Measurements from ENCODE around the gene PSMA1. TPM values are rescaled to one million over a fixed set of nuclear protein-coding genes. Genes with fewer than 3 reads are reported as not detected.

Gene PSMA1
- total and polyA plus RNA-seq, 2 experiments from 2014 or later = 159 to 303 TPM

DNA sequence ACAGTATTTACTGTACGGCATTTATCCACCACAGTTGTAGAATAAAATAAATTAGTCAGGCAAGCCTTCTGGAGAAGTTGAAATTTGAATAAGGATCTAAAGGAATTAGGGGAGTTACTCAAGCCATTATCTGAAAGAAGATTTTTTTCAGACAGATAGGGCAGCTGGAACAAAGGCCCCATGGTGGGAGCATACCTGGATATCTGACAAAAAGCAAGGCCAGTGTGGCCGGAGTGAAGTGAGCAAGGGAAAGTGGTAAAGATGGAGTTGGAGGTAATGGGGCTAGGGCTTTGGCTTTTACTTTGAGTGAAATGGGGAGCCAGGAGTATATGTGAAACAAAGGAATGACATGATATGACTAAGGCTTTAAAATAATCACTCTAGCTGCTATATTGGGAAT is 45.7 kb upstream of the PSMA1 start:
- no peaks in the 10 kb centered on the region for H3K4me1 ChIP-seq (ENCODE audit: insufficient read depth)
- no peaks in the 10 kb centered on the region for H3F3A ChIP-seq (ENCODE audit: insufficient read depth)
- no peak overlapping the region for H3K27ac ChIP-seq
- H3K27me3 ChIP-seq (replicated peaks; ENCODE audit: insufficient read depth) = no peaks in the 10 kb centered on the region
- in situ Hi-C loops (cut with MboI) = no loop called here
- whole genome bisulfite sequencing, 2 experiments (ENCODE audit: low coverage in 1 of 2, low lambda C conversion rate in 2 of 2, missing lambda C conversion rate in 2 of 2) = 45 to 54% methylated on average over 2 of the region's 2 CpGs
- H4K20me1 ChIP-seq (ENCODE audit: insufficient read depth) = no peaks in the 10 kb centered on the region
- no peak for DNase-seq
- no peak overlapping the region for H3K4me2 ChIP-seq (ENCODE audit: unreplicated experiment)
- no peak overlapping the region for H3K4me3 ChIP-seq
- no peaks in the 10 kb centered on the region for H3K36me3 ChIP-seq (ENCODE audit: low read depth)
- no peaks in the 10 kb centered on the region for H3K9me3 ChIP-seq (ENCODE audit: low read depth)
- H3K79me2 ChIP-seq (ENCODE audit: insufficient read depth) = no peaks in the 10 kb centered on the region
- TF ChIP-seq EZH2phosphoT487 (IDR thresholded peaks at IDR 0.05; ENCODE audit: insufficient read depth, low read depth) (no peak), EZH2 (IDR thresholded peaks at IDR 0.05; ENCODE audit: insufficient read depth, poor library complexity, severe bottlenecking) (no peak)
- no peak overlapping the region for H3K9ac ChIP-seq
- no peak overlapping the region for H2AFZ ChIP-seq
- H3K9me2 ChIP-seq (ENCODE audit: insufficient read depth) = no peaks in the 10 kb centered on the region

DNA sequence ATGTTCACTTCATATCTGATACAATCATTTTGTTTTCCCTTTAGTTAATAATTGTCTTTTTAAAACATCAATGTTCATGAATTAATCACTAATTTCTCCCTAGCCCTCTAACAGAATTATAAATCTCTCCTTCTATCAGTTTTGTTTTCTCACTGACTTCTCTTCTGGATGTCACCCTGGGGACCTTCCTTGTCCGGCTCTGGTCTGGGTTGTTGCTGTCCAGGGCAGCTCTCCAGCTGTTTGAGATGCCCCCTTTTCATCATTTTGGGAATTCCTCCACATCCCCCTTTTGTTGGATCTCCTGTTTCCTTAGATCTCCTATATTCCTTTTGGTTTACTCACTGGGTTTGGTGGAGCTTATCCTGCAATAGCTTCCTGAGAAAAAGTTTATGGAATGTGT is 35.6 kb upstream of the PSMA1 start:
- peaks cover 7% of the 10 kb centered on the region; the same call in 1 of the 2 replicates for H3K27me3 ChIP-seq (replicated peaks; ENCODE audit: insufficient read depth)
- no peaks in the 10 kb centered on the region for H3F3A ChIP-seq (ENCODE audit: insufficient read depth)
- whole genome bisulfite sequencing, 2 experiments (ENCODE audit: low coverage in 1 of 2, low lambda C conversion rate in 2 of 2, missing lambda C conversion rate in 2 of 2) = 25 to 32% methylated on average over 1 of the region's 1 CpG
- no peak overlapping the region for H3K4me3 ChIP-seq
- H3K4me2 ChIP-seq (ENCODE audit: unreplicated experiment) = no peak overlapping the region
- H3K9ac ChIP-seq = no peak overlapping the region
- H3K36me3 ChIP-seq (ENCODE audit: low read depth) = no peaks in the 10 kb centered on the region
- no peak overlapping the region for H3K27ac ChIP-seq
- no peaks in the 10 kb centered on the region for H3K9me3 ChIP-seq (ENCODE audit: low read depth)
- no peak overlapping the region for H2AFZ ChIP-seq
- in situ Hi-C loops (cut with MboI) = no loop called here
- H4K20me1 ChIP-seq (ENCODE audit: insufficient read depth) = no peaks in the 10 kb centered on the region
- DNase-seq = no peak
- H3K79me2 ChIP-seq (ENCODE audit: insufficient read depth) = no peaks in the 10 kb centered on the region
- H3K9me2 ChIP-seq (ENCODE audit: insufficient read depth) = no peaks in the 10 kb centered on the region
- H3K4me1 ChIP-seq (ENCODE audit: insufficient read depth) = no peaks in the 10 kb centered on the region
- TF ChIP-seq EZH2phosphoT487 (IDR thresholded peaks at IDR 0.05; ENCODE audit: insufficient read depth, low read depth) (no peak), EZH2 (IDR thresholded peaks at IDR 0.05; ENCODE audit: insufficient read depth, poor library complexity, severe bottlenecking) (no peak)

DNA sequence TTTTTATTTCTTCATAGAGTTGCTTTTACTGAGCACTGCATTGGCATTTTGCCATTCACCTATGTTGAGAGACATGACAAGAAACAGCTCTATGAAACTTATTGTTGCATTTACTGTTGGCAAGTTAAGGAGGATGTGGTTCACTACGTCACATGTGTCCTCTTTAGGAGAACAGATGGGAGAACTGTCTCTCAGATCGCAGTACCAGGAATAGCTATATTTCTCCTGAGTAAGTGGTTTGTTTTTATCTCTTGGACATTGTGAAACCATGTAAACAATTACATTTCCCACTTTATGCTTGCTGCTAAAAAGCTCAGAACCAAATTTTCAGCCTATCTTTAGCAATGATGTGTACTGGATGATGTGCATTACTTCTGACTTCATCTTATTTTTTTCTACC is 34.8 kb upstream of the PSMA1 start:
- in situ Hi-C loops (cut with MboI) = no loop called here
- H3K4me1 ChIP-seq (ENCODE audit: insufficient read depth) = no peaks in the 10 kb centered on the region
- H4K20me1 ChIP-seq (ENCODE audit: insufficient read depth) = no peaks in the 10 kb centered on the region
- no peak for DNase-seq
- no peak overlapping the region for H3K4me2 ChIP-seq (ENCODE audit: unreplicated experiment)
- no peak for TF ChIP-seq EZH2 (IDR thresholded peaks at IDR 0.05; ENCODE audit: insufficient read depth, poor library complexity, severe bottlenecking)
- TF ChIP-seq EZH2phosphoT487 (IDR thresholded peaks at IDR 0.05; ENCODE audit: insufficient read depth, low read depth) = no peak
- peaks cover 7% of the 10 kb centered on the region; the same call in 1 of the 2 replicates for H3K27me3 ChIP-seq (replicated peaks; ENCODE audit: insufficient read depth)
- no peak overlapping the region for H3K9ac ChIP-seq
- no peaks in the 10 kb centered on the region for H3F3A ChIP-seq (ENCODE audit: insufficient read depth)
- no peaks in the 10 kb centered on the region for H3K36me3 ChIP-seq (ENCODE audit: low read depth)
- no peaks in the 10 kb centered on the region for H3K9me3 ChIP-seq (ENCODE audit: low read depth)
- H3K79me2 ChIP-seq (ENCODE audit: insufficient read depth) = no peaks in the 10 kb centered on the region
- no peak overlapping the region for H3K27ac ChIP-seq
- no peak overlapping the region for H3K4me3 ChIP-seq
- no peak overlapping the region for H2AFZ ChIP-seq
- no peaks in the 10 kb centered on the region for H3K9me2 ChIP-seq (ENCODE audit: insufficient read depth)
- WGBS, 2 experiments (ENCODE audit: low coverage in 1 of 2, low lambda C conversion rate in 2 of 2, missing lambda C conversion rate in 2 of 2) = 14 to 19% methylated on average over 2 of the region's 2 CpGs

DNA sequence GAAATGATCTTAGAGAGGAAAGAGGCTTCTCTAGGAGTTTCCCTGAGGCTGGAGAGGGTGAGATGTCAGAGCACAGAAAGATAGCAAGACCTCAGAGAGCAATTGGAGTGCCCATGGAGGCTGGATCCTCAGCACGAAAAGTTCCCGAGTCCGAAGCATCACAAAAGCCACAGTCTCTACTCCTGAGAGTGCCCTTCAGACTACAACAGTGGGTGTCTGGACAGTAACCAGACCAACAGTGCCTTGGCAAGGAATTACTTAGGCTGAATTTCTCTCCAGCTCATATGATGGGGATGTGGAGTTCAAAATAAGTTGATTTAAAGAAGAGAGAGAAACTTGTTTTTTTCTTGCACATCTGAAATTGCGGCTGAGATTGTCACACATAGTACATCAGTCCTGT is 31.9 kb upstream of the PSMA1 start:
- TF ChIP-seq EZH2phosphoT487 (IDR thresholded peaks at IDR 0.05; ENCODE audit: insufficient read depth, low read depth) (no peak), EZH2 (IDR thresholded peaks at IDR 0.05; ENCODE audit: insufficient read depth, poor library complexity, severe bottlenecking) (no peak)
- in situ Hi-C loops (cut with MboI) = no loop called here
- no peaks in the 10 kb centered on the region for H3F3A ChIP-seq (ENCODE audit: insufficient read depth)
- no peaks in the 10 kb centered on the region for H3K36me3 ChIP-seq (ENCODE audit: low read depth)
- no peaks in the 10 kb centered on the region for H3K79me2 ChIP-seq (ENCODE audit: insufficient read depth)
- H3K9me3 ChIP-seq (ENCODE audit: low read depth) = no peaks in the 10 kb centered on the region
- H3K4me1 ChIP-seq (ENCODE audit: insufficient read depth) = no peaks in the 10 kb centered on the region
- H4K20me1 ChIP-seq (ENCODE audit: insufficient read depth) = no peaks in the 10 kb centered on the region
- WGBS, 2 experiments (ENCODE audit: low coverage in 1 of 2, low lambda C conversion rate in 2 of 2, missing lambda C conversion rate in 2 of 2) = 66 to 72% methylated on average over 4 of the region's 4 CpGs
- no peak overlapping the region for H3K4me2 ChIP-seq (ENCODE audit: unreplicated experiment)
- no peaks in the 10 kb centered on the region for H3K9me2 ChIP-seq (ENCODE audit: insufficient read depth)
- no peak overlapping the region for H3K27ac ChIP-seq
- H3K9ac ChIP-seq = no peak overlapping the region
- H3K27me3 ChIP-seq (replicated peaks; ENCODE audit: insufficient read depth) = peaks cover 3% of the 10 kb centered on the region; the same call in 1 of the 2 replicates
- no peak for DNase-seq
- H2AFZ ChIP-seq = no peak overlapping the region
- no peak overlapping the region for H3K4me3 ChIP-seq

DNA sequence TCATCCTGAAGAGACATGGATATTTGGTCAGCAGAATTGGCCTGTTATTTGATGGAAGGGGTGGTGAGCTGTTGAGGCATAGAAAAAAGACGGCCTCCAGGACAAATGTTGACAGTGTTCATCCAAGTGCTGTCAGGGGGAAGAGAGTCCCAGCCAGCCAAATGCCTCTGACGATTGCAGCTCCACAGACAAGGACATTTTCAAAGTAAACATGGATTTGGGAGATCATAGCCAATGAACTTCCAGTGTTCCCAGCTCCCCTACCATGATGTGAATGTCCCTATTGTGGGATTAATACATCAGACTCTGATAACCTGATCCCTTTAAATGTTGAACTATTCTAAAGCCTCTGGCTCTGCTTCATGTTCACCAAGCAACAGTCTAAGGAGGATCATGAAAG is 31.2 kb upstream of the PSMA1 start:
- Histone ChIP-seq H3K79me2 (ENCODE audit: insufficient read depth) (no peaks in the 10 kb centered on the region), H2AFZ (no peak overlapping the region), H3K9ac (no peak overlapping the region), H3K9me2 (ENCODE audit: insufficient read depth) (no peaks in the 10 kb centered on the region), H3F3A (ENCODE audit: insufficient read depth) (no peaks in the 10 kb centered on the region), H3K4me3 (no peak overlapping the region), H4K20me1 (ENCODE audit: insufficient read depth) (no peaks in the 10 kb centered on the region), H3K4me2 (ENCODE audit: unreplicated experiment) (no peak overlapping the region), H3K27me3 (replicated peaks; ENCODE audit: insufficient read depth) (peaks cover 3% of the 10 kb centered on the region; the same call in 1 of the 2 replicates), H3K9me3 (ENCODE audit: low read depth) (no peaks in the 10 kb centered on the region), H3K36me3 (ENCODE audit: low read depth) (no peaks in the 10 kb centered on the region), H3K4me1 (ENCODE audit: insufficient read depth) (no peaks in the 10 kb centered on the region), H3K27ac (no peak overlapping the region)
- 8 to 18% methylated on average over 2 of the region's 2 CpGs for WGBS, 2 experiments (ENCODE audit: low coverage in 1 of 2, low lambda C conversion rate in 2 of 2, missing lambda C conversion rate in 2 of 2)
- TF ChIP-seq EZH2 (IDR thresholded peaks at IDR 0.05; ENCODE audit: insufficient read depth, poor library complexity, severe bottlenecking) (no peak), EZH2phosphoT487 (IDR thresholded peaks at IDR 0.05; ENCODE audit: insufficient read depth, low read depth) (no peak)
- in situ Hi-C loops (cut with MboI) = no loop called here
- no peak for DNase-seq
